Stimulated activated CD4-positive, alpha-beta T cell treated with anti-CD3 and anti-CD28 coated beads, Interleukin-12 subunit alpha, Interleukin-12 subunit beta, amount 100 ng/mL, for 24 hours (primary cell): Measurements from ENCODE around the gene ZNF76.
"Not testable (repeated sequence)": the region's sequence is repeated elsewhere in the genome, so short reads cannot be mapped to it uniquely, and the experiment has no call there.

Experiments
- DNase-seq, 2 experiments: peaks; one replicate each; pipeline ENCODE4 v3.0.0-alpha.2; 2020; ENCODE audit warnings: low read depth in 2 of 2

Gene ZNF76

DNA sequence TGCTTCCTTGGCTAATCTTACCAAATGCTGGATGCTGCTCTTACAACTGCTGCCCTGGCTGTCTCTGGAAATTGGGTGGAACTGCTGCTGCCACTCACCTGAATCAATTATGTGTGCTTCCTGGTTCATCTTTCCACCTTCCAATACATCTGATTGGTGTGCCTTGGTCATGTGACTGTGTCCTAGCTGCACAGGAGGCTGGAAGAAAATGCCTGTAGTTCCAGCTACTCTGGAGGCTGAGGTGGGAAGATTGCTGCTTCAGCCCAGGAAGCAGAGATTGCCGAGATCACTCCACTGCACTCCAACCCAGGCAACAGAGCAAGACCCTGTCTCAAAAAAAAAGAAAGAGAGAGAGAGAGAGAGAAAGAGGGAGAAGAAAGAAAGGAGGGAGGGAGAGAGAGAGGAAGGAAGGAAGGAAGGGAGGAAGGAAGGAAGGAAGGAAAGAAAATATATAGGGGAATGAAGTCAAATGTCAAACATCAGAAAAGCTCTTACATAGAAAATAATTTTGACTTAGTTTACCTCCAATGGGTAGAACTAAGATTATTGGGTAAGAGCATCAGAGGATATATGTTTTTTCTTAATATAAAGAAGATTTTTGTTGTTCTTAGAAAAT lies 68.7 kb downstream of the ZNF76 start:
- no peak for DNase-seq

DNA sequence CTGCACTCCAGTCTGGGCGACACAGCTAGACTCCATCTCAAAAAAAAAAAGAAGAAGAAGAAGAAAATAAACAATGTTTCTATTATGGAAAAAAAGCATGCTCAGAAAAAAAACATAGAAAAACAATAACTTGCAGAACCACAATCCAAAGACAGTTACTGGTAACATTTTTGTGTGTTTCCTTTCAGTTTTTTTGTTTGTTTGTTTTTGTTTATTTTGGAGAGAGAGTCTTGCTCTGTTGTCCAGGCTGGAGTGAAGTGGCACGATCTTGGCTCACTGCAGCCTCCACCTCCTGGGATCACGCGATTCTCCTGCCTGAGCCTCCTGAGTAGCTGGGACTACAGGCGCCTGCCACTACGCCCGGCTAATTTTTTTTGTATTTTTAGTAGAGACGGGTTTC lies 69.4 kb downstream of the ZNF76 start:
- not testable (repeated sequence) for DNase-seq

DNA sequence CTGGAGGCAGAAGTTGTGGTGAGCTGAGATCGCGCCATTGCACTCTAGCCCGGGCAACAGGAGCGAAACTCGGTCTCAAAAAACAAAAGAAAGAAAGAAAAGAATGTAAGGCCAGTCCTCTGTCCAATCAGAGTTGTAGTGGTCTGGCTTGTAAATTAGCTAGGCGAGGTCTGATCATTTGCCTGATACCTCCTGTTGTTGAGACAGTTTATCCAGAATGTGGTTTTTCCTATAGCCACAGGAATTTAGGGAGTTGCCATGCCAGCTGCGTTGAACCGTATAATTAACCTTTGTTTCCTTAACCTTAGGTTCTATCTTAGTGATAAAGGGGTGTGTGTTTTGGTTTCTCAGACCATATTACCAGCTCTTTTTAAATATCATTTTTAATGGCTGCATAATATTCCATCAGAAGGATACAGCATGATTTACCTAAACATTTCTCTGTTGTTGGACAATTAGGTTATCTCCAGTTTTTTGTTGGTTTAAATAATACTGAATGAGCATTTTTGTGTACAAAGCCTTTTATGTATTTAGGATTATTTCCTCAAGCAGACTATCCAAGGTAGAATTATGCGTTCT lies 71.1 kb downstream of the ZNF76 start:
- DNase-seq: no peak

DNA sequence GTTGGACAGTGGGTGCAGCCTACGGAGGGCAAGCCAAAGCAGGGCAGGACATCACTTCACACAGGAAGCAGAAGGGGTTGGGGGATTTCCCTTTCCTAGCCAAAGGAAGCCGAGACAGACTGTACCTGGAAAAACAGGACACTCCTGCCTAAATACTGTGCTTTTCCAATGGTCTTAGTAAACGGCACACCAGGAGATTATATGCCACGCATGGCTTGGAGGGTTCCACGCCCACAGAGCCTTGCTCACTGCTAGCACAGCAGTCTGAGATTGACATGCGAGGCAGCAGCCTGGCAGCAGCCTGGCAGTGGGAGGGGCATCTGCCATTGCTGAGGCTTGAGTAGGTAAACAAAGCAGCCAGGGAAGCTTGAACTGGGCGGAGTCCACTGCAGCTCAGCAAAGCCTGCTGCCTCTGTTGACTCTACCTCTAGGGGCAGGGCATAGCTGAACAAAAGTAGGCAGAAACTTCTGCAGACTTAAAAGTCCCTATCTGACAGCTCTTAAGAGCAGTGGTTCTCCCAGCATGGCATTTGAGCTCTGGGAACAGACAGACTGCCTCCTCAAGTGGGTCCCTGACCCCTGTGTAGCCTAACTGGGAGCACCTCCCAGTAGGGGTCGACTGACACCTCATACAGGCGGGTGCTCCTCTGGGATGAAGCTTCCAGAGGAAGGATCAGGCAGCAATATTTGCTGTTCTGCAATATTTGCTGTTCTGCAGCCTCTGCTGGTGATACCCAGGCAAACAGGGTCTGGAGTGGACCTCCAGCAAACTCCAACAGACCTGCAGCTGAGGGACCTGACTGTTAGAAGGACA lies 72.7 kb downstream of the ZNF76 start:
- DNase-seq: not testable (repeated sequence)

DNA sequence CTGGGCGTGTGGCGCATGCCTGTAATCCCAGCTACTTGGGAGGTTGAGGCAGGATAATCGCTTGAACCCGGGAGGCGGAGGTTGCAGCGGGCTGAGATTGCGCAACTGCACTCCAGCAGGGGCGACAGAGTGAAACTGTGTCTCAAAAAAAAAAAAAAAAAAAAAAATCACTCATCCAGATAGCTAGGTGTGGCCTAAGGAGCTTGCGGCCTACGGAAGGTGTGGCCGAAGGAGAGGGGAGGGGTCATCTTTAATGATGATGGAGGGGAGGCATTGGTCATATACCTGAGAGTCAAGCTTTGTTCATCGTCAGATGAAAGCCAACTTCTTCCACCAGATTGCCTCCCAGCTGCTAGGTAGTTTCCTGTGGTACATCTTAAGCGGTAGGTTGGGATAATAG lies 82.0 kb downstream of the ZNF76 start:
- no peak for DNase-seq

DNA sequence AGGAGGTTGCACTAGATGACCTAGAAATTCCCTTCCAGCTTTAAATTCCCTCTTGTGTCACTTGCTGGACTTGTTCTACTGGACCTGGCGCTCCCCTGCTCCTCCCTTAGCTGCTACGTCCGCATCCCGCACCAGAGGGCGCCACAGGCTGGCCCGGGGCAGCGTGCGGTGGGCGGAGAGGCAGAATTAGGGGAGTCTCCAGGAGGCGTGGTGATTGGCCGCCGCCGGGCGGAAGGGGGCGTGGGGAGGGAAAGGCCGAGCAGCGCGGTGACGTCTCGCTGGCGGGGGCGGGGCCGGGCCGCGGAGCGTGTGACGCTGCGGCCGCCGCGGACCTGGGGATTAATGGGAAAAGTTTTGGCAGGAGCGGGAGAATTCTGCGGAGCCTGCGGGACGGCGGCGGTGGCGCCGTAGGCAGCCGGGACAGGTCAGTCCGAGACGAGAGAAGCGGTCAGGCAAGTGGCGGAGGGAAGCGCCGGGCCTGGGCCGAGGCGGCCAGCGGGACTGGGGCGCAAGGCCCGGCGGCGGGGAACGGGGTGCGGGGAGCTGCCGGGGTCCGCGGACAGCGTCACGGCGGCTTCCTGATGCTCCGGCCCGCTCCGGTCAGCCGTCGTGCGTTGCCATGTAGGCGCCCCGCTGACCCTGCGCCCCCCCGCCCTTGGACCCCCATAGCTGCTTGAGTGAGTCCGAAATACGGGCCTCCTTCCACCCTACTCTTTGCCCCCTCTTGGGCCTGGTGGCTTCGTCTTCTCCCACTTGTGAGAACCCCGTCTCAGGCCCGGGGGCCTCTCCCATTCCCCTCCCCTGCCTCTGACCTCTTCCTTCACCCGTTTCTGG lies 82.9 kb downstream of the ZNF76 start, which contains the start of gene PPARD:
PPARD (plus strand) TSS at position 301 of the 834 bp plus-strand sequence. CDS start 68,530 bp downstream, outside the sequence.
- peak; percentile 95 to 98 for DNase-seq

DNA sequence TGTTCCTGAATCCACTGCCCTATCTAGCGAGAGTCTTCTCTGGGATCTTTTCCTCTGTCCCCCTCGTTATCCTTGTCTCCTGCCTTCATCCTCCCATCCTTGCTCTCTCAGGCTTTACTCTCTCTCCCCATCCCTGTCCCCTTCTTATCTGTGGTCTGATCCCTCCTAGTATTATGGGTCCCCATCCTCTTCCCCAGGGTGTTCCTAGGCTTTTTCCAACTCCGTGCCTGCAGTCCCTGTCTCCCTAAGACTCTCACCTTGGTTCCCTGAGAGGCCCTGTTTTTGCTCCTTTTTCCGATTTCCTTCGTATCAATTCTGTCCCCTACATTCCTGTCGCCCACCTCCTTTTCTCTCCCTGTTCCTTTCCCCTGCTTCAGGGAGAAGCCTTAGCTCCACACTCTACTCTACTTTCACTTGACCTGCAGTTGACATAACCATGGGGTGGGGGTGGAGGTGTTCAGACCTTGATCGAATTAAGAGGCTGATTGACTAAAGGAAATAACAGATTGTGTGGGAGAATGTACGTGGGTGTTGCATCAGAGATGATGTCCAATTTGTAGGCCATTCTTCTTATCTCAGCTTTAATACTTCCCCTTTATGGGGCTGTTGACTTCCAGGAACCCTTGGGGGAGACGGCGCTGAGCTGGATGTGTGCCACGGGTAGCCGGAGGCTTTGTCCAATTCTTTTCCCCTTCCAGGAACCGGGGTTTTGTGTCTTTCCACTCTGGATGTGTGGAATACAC lies 83.7 kb downstream of the ZNF76 start:
- no peak for DNase-seq

DNA sequence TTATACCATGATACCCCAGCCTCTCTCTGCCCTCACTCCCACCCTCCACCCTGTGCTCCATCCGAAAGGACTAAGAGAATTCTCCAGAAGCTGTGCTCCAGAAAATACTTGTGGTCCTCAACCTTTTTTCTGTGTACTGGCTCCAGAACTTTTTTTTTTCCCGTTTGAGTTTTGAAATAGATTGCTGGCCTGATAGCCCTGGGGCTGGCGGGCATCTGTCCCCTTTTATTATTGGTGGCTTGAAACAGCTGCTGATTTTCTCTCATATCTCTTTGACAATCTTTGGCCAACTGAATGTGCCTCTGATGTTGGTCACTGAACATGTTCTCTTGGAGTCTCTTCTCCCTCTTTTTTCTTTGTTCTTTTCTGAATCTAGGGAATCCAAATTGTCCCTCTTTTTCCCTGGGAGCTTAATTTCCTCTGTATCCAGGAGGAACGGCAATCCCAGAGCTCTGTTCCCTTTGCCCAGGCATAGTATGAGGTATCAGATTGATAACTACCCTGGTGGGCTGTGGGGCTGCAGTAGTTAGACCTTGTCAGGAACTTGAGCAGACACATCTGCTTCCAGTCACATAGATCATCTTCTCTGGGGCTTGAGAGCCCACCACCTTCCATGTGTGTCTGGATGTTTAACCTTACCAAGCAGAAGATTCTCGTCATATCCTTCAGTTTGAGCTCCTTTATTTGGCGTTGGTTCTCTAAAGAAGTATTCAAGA lies 84.5 kb downstream of the ZNF76 start:
- DNase-seq: no peak
